ENCODE measurements around the gene ERO1B. TPM values are rescaled to one million over a fixed set of nuclear protein-coding genes. Genes with fewer than 3 reads are reported as not detected.

Gene ERO1B
- total RNA-seq, 1 experiment from 2014 or later, result 5.4 TPM

DNA sequence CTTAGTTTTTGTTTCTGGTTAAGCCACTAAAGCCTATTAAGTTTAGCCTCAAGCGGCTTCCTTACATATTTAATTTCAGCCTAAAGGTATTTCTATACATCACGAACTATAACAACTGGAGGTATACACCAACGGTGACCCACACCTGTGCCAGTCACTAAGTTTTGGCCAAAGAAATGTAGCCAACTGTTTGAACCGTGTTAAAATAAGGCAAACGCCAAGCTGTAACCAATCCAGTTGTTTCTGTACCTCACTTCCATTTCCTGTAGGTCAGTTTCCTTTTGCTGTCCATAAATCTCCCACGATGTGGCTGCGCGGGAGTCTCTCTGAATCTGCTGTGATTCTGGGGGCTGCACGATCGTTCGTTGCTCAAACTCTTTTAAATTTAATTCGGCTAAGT is 5.6 kb upstream of the ERO1B start:
- no peaks in the 10 kb centered on the region for H3K36me3 ChIP-seq (ENCODE audit: control insufficient read depth in 1 of 2, insufficient read depth in 2 of 2, low read length in 2 of 2)
- H3K4me2 ChIP-seq (ENCODE audit: low read length), result no peak overlapping the region
- ChIA-PET CTCF (no interaction called here), RAD21 (ENCODE audit: low non-redundant PET in 1 of 2, low total read pairs in 2 of 2, uncharacterized antibody in 2 of 2, unreplicated experiment in 2 of 2) (no interaction called here), POLR2A (no interaction called here)
- no TSS peak for BruUV-seq (replicated peaks)
- no peak for TF ChIP-seq TCF7L2 (IDR thresholded peaks at IDR 0.05; ENCODE audit: borderline replicate concordance, extremely low read depth, insufficient read depth, insufficient read length)
- H3K4me1 ChIP-seq (ENCODE audit: control insufficient read depth in 1 of 2, insufficient read depth in 2 of 2, low read length in 2 of 2), result peaks cover 0 to 3% of the 10 kb centered on the region in 2 experiments; a peak in 2 of 4 replicates
- no peaks in the 10 kb centered on the region for H3K9me2 ChIP-seq (ENCODE audit: insufficient read depth)
- no peaks in the 10 kb centered on the region for H3K27me3 ChIP-seq (ENCODE audit: insufficient read depth, low read length)
- H2AFZ ChIP-seq (ENCODE audit: low read depth, low read length, poor library complexity, severe bottlenecking), result no peak overlapping the region
- no peaks in the 10 kb centered on the region for H3K79me2 ChIP-seq (ENCODE audit: insufficient read depth, low read length)
- intact Hi-C loops (cut with micrococcal nuclease), result loop anchor here (10.0 kb wide), 1 partner anchor 143 kb away; the partner anchor contains the start of gene GPR137B
- no peaks in the 10 kb centered on the region for H4K20me1 ChIP-seq (ENCODE audit: insufficient read depth)
- DNase-seq (ENCODE audit: low read depth, low spot score) (no peak), ATAC-seq (no peak)
- no peak overlapping the region for H3K27ac ChIP-seq (ENCODE audit: low read depth, low read length)
- H3K9ac ChIP-seq (ENCODE audit: low read length), result no peak overlapping the region
- no peak overlapping the region for H3K4me3 ChIP-seq (replicated peaks in 1 of 2; ENCODE audit: low read depth in 1 of 2, low read length in 2 of 2)
- H3K9me3 ChIP-seq (ENCODE audit: control insufficient read depth in 1 of 2, insufficient read depth in 1 of 2, low read depth in 1 of 2, low read length in 2 of 2), result no peaks in the 10 kb centered on the region

- ATAC-seq, result no peak
- Histone ChIP-seq H2AFZ (ENCODE audit: low read depth, low read length, poor library complexity, severe bottlenecking) (no peak overlapping the region), H3K4me2 (ENCODE audit: low read length) (no peak overlapping the region), H3K4me1 (ENCODE audit: control insufficient read depth in 1 of 2, insufficient read depth in 2 of 2, low read length in 2 of 2) (peaks cover 3 to 15% of the 10 kb centered on the region in 2 experiments; a peak in 2 of 4 replicates), H4K20me1 (ENCODE audit: insufficient read depth) (no peaks in the 10 kb centered on the region), H3K4me3 (replicated peaks in 1 of 2; ENCODE audit: low read depth in 1 of 2, low read length in 2 of 2) (no peak overlapping the region), H3K27me3 (ENCODE audit: insufficient read depth, low read length) (no peaks in the 10 kb centered on the region), H3K9ac (ENCODE audit: low read length) (no peak overlapping the region), H3K9me3 (ENCODE audit: control insufficient read depth in 1 of 2, insufficient read depth in 1 of 2, low read depth in 1 of 2, low read length in 2 of 2) (no peaks in the 10 kb centered on the region), H3K79me2 (ENCODE audit: insufficient read depth, low read length) (no peaks in the 10 kb centered on the region), H3K27ac (ENCODE audit: low read depth, low read length) (no peak overlapping the region), H3K36me3 (ENCODE audit: control insufficient read depth in 1 of 2, insufficient read depth in 2 of 2, low read length in 2 of 2) (no peaks in the 10 kb centered on the region), H3K9me2 (ENCODE audit: insufficient read depth) (no peaks in the 10 kb centered on the region)
- no peak for TF ChIP-seq FOSL1 (IDR thresholded peaks at IDR 0.05; ENCODE audit: low read depth)
- TF ChIP-seq TCF7L2 (IDR thresholded peaks at IDR 0.05; ENCODE audit: borderline replicate concordance, extremely low read depth, insufficient read depth, insufficient read length), result no peak
- TF ChIP-seq POLR2A (IDR thresholded peaks at IDR 0.05; ENCODE audit: borderline replicate concordance, extremely low read depth, insufficient read depth, insufficient read length), result no peak
- no peak for TF ChIP-seq CBX3 (IDR thresholded peaks at IDR 0.05; ENCODE audit: low read depth)
- TF ChIP-seq SP1 (IDR thresholded peaks at IDR 0.05; ENCODE audit: low read depth), result no peak
- TF ChIP-seq SRF (IDR thresholded peaks at IDR 0.05; ENCODE audit: low read depth), result no peak
- no peak for TF ChIP-seq YY1 (IDR thresholded peaks at IDR 0.05; ENCODE audit: extremely low read depth, insufficient replicate concordance, low read depth, low read length)
- TF ChIP-seq CEBPB (IDR thresholded peaks at IDR 0.05; ENCODE audit: low read depth), result no peak
- TF ChIP-seq, protein P1, sequence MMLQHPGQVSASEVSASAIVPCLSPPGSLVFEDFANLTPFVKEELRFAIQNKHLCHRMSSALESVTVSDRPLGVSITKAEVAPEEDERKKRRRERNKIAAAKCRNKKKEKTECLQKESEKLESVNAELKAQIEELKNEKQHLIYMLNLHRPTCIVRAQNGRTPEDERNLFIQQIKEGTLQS (IDR thresholded peaks at IDR 0.05), result no peak
- TF ChIP-seq ELF1 (IDR thresholded peaks at IDR 0.05; ENCODE audit: borderline replicate concordance, low read depth), result no peak
- no peak for TF ChIP-seq EZH2phosphoT487 (IDR thresholded peaks at IDR 0.05; ENCODE audit: borderline replicate concordance)
- TF ChIP-seq, protein P2, sequence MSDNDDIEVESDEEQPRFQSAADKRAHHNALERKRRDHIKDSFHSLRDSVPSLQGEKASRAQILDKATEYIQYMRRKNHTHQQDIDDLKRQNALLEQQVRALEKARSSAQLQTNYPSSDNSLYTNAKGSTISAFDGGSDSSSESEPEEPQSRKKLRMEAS (IDR thresholded peaks at IDR 0.05), result no peak
- no peak for DNase-seq (ENCODE audit: low read depth, low spot score)
- RAD21 ChIA-PET (ENCODE audit: low non-redundant PET in 1 of 2, low total read pairs in 2 of 2, uncharacterized antibody in 2 of 2, unreplicated experiment in 2 of 2), result no interaction called here
- CTCF ChIA-PET, result no interaction called here
- BruUV-seq (replicated peaks), result no TSS peak
- intact Hi-C loops (cut with micrococcal nuclease), result loop anchor here (5.0 to 10.0 kb wide), 2 partner anchors 140 to 177 kb away; partner anchors contain the start of gene GPR137B
- POLR2A ChIA-PET, result no interaction called here
These were observed 2.5 kb upstream of the ERO1B start for GRCh38 chr1:236284291-236284721.
